Measurements from ENCODE around the gene MAP3K20. TPM values are rescaled to one million over a fixed set of nuclear protein-coding genes. Genes with fewer than 3 reads are reported as not detected.

Gene MAP3K20
- total and polyA plus RNA-seq, 2 of the 8 experiments (the other 6 are each of a cell fraction or from before 2014, with no cell fraction given) = 3.1 to 11.1 TPM

DNA sequence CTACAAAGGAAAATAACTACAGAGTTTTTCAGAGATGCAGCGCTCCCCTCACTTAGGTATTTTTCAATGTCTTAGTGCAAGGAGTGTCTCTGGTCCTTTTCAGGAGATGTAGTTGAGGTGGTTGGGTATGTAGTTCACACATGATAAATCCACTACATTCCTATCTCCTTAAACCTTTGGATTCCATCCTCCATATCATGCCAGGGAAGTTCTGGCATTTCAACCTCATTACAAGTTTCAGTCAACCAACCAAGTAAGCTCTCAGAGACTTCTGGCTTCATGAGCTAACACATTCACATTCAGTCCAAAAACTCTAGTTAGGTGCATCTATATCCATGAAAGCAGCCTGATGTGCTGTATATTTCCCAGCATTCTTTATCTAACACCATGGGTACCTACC lies 47.3 kb downstream of the MAP3K20 start:
- POLR2A ChIA-PET (ENCODE audit: partially characterized antibody) = no interaction called here
- no peak for FAIRE-seq
- no peak for TF ChIP-seq TEAD4 (IDR thresholded peaks at IDR 0.05; ENCODE audit: low read depth, low read length)
- TF ChIP-seq SAP30 (IDR thresholded peaks at IDR 0.05; ENCODE audit: insufficient read depth, insufficient replicate concordance, low read length) = no peak
- no peak for TF ChIP-seq FOSL1 (IDR thresholded peaks at IDR 0.05; ENCODE audit: insufficient read depth, low read depth, low read length)
- TF ChIP-seq KDM5A (IDR thresholded peaks at IDR 0.05; ENCODE audit: low read length) = no peak
- no peak for TF ChIP-seq HDAC2 (IDR thresholded peaks at IDR 0.05; ENCODE audit: borderline replicate concordance in 1 of 2, low read depth in 2 of 2, low read length in 2 of 2)
- TF ChIP-seq NANOG (IDR thresholded peaks at IDR 0.05; ENCODE audit: insufficient read depth, low read depth, low read length, poor library complexity, severe bottlenecking) = no peak
- TF ChIP-seq CTBP2 (IDR thresholded peaks at IDR 0.05; ENCODE audit: borderline replicate concordance, insufficient read depth, insufficient read length, low read length) = no peak
- TF ChIP-seq SUZ12 (IDR thresholded peaks at IDR 0.05; ENCODE audit: low read length) = no peak
- no peak for TF ChIP-seq CEBPB (IDR thresholded peaks at IDR 0.05; ENCODE audit: low read depth, low read length)
- no peak for TF ChIP-seq RXRA (IDR thresholded peaks at IDR 0.05; ENCODE audit: insufficient read depth, low read depth, low read length)
- TF ChIP-seq CHD2 (IDR thresholded peaks at IDR 0.05; ENCODE audit: low read length) = no peak
- TF ChIP-seq POLR2AphosphoS5 (IDR thresholded peaks at IDR 0.05; ENCODE audit: low read depth, low read length) = no peak
- no peak for TF ChIP-seq GABPA (IDR thresholded peaks at IDR 0.05; ENCODE audit: borderline replicate concordance, insufficient read depth, low read length)
- TF ChIP-seq, protein P1, sequence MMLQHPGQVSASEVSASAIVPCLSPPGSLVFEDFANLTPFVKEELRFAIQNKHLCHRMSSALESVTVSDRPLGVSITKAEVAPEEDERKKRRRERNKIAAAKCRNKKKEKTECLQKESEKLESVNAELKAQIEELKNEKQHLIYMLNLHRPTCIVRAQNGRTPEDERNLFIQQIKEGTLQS (IDR thresholded peaks at IDR 0.05; ENCODE audit: insufficient read depth, low read depth, low read length) = no peak

More for the DNA sequence above, 47.3 kb downstream of the MAP3K20 start:
- Histone ChIP-seq H3K4me2 (ENCODE audit: insufficient read depth in 1 of 2, low read depth in 2 of 2, low read length in 2 of 2) (no peak overlapping the region), H4K20me1 (replicated peaks in 1 of 2; ENCODE audit: control insufficient read depth in 1 of 2, insufficient read depth in 2 of 2, low read length in 2 of 2) (no peaks in the 10 kb centered on the region), H3K27ac (ENCODE audit: low read depth, low read length) (no peak overlapping the region), H4K91ac (replicated peaks; ENCODE audit: insufficient read length, low read length) (no peak overlapping the region), H2BK12ac (ENCODE audit: low read depth, low read length) (no peak overlapping the region), H3K79me1 (ENCODE audit: low read depth, low read length) (no peaks in the 10 kb centered on the region), H2AFZ (ENCODE audit: low read length) (no peak overlapping the region), H2BK15ac (ENCODE audit: low read length) (no peak overlapping the region), H4K8ac (ENCODE audit: extremely low read depth, insufficient read depth, low read length) (no peak overlapping the region), H3K56ac (replicated peaks; ENCODE audit: insufficient read length, low read depth, low read length) (no peak overlapping the region), H3K23me2 (ENCODE audit: low read depth, low read length) (no peaks in the 10 kb centered on the region), H3K18ac (ENCODE audit: extremely low read depth, low read length) (no peak overlapping the region), H4K5ac (ENCODE audit: insufficient read length, low read depth, low read length) (no peak overlapping the region), H3K79me2 (ENCODE audit: control insufficient read depth in 1 of 2, insufficient read depth in 2 of 2, low read length in 2 of 2) (no peaks in the 10 kb centered on the region), H3K14ac (ENCODE audit: insufficient read length) (no peak overlapping the region), H2BK20ac (ENCODE audit: low read length) (no peak overlapping the region), H3K27me3 (replicated peaks in 1 of 4; ENCODE audit: control insufficient read depth in 3 of 4, extremely low read depth in 1 of 4, insufficient read depth in 3 of 4, low read length in 3 of 4) (no peaks in the 10 kb centered on the region), H3K4me1 (replicated peaks in 1 of 4; ENCODE audit: control insufficient read depth in 3 of 4, insufficient read depth in 4 of 4, low read length in 3 of 4) (no peaks in the 10 kb centered on the region), H3K4me3 (ENCODE audit: extremely low read depth in 1 of 4, insufficient read depth in 2 of 4, low read depth in 3 of 4, low read length in 4 of 4) (no peak overlapping the region), H2AK5ac (ENCODE audit: low read depth, low read length) (no peak overlapping the region), H3K4ac (replicated peaks; ENCODE audit: insufficient read length, low read depth, low read length) (no peak overlapping the region), H3K9ac (replicated peaks in 1 of 4; ENCODE audit: extremely low read depth in 1 of 4, low read depth in 3 of 4, low read length in 3 of 4) (no peak overlapping the region), H3K23ac (ENCODE audit: insufficient read length) (no peak overlapping the region), H3K9me3 (ENCODE audit: insufficient read depth in 2 of 2, low read depth in 1 of 2, low read length in 1 of 2) (no peaks in the 10 kb centered on the region), H2BK5ac (ENCODE audit: low read depth, low read length) (no peak overlapping the region), H2BK120ac (replicated peaks; ENCODE audit: low read depth, low read length) (no peak overlapping the region), H3K36me3 (ENCODE audit: control insufficient read depth in 2 of 4, insufficient read depth in 4 of 4, low read length in 3 of 4) (no peaks in the 10 kb centered on the region)
- 88% methylated on average over 1 of the region's 1 CpG; no CpG with 5 or more reads in 1 of the 2 experiments for WGBS, 2 experiments (ENCODE audit: extremely low coverage in 1 of 2, insufficient coverage in 1 of 2, insufficient read length in 1 of 2, insufficient replicate concordance in 2 of 2, low coverage in 1 of 2, low lambda C conversion rate in 2 of 2, missing lambda C conversion rate in 1 of 2)
- DNase-seq (ENCODE audit: low read depth in 1 of 2, low spot score in 2 of 2) = no peak
- CTCF ChIA-PET (ENCODE audit: partially characterized antibody) = interaction anchor here (1.3 kb wide), 1 partner anchor 9 kb away, joined by 4 read pairs; no protein-coding TSS in a partner anchor

Measured in H1 (cell line).